GM19438 (cell line): ENCODE data around the gene MRPS26.
"Not testable (repeated sequence)": the region's sequence is repeated elsewhere in the genome, so short reads cannot be mapped to it uniquely, and the experiment has no call there.

ENCODE experiments used
- ATAC-seq: cut with Tn5 transposase; IDR thresholded peaks from one replicate; pipeline ENCODE4 v1.9.1; 2021; ENCODE audit warnings: low read depth; ENCODE audit not compliant: unreplicated experiment

The MRPS26 gene

DNA sequence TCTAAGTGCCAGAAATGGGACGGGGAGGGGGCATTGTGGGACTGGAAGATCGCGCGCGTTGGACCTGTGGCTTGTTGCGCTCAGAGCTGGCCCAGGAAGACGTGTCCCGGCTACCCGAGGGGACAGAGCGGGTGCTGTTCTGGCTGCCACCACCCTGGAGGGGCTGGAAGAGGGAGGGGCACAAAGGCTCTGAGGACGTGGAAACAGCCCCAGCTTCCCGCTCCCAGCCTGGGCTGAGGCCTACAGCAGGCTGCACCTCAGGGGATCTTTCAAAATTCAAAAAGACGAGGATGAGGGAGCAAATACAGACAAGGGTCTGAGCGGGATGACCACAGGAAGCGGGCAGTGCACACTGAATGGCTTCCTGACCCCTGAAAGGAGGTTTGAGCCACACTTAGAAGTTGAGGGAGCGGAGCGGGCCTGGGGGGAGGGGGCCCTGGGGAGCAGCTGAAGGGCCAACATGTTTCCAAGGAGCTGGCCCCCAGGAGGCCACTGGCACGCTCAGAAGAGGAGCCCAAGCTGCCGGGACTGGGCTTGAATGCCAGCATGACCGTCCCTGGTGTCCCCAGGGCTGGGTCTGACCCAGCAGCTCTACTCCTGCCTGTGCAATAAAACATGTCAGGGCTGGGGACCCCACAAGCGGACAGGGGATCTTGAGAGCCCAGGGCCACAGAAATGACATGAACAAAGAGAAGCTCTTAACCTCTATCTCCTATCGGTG lies 26.8 kb downstream of the MRPS26 start:
- no peak for ATAC-seq

DNA sequence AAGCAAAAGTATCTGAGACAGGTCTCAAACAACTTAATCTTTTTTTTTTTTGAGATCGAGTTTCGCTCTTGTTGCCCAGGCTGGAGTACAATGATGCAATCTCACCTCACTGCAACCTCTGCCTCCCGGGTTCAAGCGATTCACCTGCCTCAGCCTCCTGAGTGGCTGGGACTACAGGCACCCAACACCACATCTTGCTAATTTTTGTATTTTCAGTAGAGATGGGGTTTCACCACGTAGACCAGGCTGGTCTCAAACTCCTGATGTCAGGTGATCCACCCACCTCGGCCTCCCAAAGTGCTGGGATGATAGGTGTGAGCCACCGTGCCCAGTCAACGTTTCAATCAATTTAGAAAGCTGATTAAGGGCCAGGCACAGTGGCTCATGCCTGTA lies 27.4 kb downstream of the MRPS26 start:
- not testable (repeated sequence) for ATAC-seq

DNA sequence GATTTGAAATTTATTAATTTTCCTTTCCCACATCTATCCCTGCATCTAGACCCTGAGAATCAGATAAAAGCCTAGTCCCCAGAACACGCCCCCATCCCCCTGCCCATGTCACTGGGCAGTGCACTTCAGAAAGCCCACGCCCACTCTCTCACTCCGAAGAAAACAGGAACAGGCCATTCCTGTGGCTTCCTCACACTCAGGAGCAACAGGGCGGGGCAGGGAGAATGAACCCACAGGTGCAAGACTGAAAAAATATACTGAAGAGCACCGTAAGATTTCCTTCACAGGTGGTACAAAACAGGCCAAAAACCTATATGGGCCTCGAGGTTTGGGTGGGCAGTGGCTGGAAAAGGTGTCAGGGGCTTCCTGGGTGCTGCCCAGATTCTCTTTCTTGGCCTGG lies 29.0 kb downstream of the MRPS26 start:
- no peak for ATAC-seq

DNA sequence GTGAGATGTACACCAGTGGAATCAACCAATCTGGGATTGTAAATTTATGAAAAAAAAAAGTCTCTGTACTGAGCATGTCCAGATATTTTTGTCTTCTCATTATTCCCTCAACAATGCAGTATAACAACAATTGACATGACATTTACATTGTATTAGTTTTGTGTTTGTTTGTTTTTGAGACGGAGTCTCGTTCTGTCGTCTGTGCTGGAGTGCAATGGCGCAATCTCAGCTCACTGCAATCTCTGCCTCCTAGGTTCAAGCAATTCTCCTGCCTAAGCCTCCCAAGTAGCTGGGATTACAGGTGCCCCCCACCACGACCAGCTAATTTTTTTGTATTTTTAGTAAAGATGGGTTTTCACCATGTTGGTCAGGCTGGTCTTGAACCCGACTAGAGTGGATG lies 29.5 kb downstream of the MRPS26 start:
- not testable (repeated sequence) for ATAC-seq

DNA sequence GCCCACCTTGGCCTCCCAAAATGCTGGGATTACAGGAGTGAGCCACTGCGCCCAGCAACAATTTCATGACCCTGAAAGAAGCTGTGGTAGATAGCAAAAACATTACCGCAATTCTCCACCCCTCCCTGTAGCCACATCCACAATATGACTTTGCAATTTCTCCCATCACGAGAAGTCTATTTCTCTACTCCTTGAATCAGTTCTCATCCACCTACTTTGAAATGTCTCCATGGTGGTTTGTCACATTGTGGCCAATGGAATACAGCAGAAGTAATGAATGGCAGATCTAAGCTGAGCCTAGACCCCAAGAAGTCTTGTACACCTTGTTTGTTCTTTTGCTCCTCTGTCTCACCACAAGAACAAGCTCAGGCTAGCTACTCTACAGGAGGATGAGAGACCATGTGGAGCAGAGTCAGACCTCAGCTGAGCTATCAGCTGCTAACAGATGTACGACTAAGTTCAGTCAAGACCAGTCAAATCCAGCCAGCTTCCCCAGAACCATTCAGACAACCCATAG lies 31.8 kb downstream of the MRPS26 start:
- ATAC-seq, result no peak

DNA sequence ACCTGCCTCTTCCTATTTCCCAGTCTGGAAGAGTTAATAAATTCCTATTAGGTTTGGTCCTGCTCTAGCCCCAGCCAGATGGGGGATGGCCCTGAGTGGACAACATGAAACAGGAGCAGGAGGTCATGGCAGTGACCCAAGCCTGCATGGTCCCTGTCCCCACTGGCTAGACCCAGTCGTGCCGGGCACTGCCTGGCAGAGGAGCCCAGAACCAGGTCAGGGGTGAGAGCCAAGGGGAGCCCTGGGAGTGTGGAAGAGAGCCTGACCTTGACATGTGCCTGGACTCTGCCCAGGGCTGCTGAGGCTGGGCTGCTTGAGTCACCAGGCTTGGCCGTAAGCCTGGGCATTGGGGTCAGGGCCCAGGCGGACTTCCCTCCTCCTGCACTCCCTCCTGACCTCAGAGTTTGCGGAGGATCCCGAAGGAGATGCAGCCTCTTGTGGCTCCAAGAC lies 35.1 kb downstream of the MRPS26 start:
- no peak for ATAC-seq

DNA sequence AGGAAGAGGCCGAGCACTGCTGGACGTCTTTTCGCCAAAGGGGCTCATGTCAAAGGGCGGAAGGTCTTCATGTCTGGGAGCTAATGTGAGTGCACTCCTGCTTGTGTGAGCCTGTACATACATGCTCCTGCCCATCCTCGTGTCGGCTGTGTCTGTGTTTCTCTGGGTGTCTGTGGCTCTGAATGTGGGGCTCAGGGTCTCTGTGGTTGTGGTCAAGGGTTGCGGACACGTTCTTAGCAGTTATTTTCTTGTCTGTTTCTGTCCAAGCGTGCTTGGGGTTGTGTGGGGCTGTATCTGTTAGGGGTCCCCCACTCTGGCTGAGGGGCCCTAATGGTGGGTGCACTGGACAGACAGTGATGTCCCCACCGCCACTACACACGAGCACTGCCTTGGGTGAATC lies 35.8 kb downstream of the MRPS26 start:
- no peak for ATAC-seq

DNA sequence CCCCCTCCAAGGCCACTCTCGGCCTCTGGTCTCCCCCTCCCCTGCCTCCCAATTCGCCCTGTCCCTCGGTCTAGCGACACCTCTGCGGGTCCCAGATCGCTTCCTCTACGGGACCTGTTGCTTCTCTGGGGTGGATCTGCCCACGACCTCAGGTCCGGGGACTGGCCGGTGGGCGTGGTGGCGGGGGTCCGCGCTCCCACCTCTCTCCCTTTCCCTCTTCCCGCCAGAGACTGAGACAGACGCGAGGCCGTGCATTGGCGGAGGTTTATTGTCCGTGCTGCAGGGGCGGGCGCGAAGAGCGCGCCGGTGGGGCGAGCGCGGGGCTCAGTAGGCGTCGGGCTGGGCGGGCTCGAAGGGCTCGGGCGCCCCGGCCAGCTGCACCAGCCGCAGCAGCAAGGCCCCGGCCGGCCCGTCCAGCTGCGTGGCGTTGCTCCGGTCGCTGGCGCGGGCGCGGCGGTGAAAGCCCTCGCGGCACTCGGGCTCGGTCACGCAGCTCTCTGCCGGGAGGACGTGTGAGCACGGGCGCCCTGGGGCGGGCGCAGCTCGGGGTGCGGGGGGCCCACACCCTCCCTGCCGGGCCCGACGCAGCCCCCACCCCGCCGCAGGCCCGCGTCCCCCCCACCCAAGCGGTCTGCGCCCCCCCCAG lies 36.6 kb downstream of the MRPS26 start:
- no peak for ATAC-seq

DNA sequence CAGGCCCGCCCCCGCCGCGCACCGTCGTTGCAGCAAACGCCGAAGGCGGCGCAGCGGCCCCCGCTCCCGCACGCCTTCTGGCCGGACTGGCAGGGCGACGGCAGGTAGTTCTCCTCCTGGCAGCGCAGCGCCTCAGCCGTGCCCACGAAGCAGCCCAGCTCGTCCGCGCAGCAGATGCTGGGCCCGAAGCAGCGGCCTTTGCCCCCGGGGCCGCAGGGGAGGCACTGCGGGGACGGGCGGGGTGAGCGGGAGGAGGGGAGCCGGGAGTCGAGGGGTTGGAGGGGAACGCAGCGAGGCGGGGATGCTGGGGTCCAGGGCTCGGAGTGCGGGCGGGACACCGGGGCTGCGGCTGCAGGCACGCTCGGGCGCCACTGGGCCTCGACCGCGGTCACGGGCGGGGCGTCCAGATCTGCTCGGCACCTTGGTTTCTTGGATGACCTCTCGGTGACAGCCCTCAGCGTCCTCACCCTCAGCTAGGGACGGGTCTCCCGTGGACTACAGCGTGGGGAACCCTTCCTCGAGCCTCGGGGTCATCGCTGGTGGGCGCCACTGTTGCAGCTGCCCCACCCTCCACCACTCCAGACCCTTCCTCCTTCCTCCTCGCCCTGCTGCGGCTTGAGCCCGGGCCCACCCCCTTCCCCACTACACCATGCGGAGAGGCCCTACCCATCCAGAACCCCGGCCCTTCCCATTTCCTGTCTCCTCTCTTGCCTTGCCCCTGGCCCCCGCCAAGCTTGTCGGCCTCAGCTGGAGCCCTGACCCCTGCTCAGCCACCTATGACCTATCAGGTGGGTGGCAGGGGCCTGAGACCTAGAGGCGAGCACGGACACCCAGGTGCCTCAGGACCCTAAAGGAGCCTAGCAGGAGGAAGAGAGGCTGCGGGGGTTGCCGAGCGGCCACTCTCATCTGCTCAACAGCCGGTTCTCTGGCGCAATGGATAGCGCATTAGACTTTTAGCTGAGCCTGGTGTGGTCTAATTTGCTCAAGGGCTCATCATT lies 37.4 kb downstream of the MRPS26 start:
- no peak for ATAC-seq

DNA sequence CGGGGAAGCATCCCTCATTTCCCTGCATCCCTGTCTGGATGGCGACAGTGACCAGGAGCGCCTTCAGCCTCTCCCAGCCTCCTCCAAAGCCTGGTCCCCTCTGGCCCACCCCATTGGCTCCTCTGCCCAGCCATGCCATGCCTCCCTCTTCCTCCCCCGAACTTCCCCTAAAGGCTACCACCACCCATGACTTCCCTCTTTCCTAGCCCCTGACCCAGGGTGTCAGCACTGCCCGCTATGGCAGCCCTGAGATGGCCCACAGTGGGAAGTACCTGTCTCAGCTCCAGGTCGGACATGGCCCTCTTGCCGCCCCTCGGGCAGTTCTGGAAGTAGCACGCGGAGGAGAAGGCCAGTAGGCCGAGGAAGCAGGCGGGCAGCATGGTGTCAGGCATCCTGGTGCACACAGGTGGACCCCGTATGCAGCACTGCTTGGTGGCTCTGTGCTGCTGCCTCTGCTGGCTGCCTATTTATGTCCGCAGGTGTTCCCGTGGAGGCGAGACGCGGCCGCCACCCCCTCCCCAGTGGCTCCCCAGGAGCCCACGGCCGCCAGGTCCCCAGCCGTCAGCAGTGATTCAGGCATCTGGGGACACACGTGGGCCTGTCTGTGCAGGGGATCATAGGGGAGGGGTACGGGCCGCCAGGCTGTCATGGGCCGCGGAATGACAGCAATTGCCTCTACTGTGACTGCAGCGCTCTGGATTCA lies 38.6 kb downstream of the MRPS26 start, which contains the start of gene AVP:
TSS of gene AVP (minus strand) at position 442 of the 703 bp plus-strand sequence. CDS start at position 392, 50 bp downstream.
- no peak for ATAC-seq

DNA sequence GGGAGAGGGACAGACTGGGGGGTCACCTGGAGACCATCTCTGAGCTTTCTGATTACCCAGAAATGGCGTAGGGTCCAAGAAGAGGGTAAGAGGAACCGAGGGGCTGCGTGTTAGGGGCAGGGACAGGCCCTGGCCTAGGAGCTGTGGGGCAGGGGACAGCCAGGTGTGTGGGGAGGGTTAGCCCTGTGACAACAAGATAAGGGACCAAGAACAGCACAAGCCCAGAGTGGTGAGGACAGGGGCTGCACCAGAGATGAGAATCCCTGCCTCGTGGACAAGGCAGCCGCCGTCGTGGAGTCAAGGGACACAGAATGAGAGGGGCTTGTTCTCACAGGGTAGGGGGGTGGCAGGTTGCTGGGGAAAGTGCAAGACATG lies 39.1 kb downstream of the MRPS26 start:
- ATAC-seq, result no peak

DNA sequence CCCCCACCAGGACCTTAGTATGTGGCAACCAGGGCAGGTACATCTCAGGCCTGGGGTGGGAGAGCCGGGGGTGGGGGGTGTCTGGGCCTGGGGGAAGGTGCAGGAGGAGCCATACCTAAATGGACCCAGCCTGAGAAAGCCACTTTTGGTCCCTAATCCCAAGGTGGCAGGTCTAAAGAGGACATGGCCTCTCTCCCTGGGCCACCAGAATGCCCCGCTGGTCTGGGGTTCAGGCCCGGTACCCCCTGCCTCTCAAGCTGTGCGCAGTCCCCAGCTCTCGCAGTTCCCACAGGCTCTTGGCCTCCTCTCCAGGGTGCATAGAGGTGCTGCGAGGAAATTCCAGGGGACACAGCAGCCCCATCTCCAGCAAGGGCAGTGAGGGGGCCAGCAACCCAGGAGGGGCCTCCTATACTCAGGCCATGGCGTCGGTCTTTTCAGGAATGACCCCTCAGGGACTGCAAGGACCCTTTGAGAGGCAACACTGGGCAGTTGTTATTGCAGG lies 39.8 kb downstream of the MRPS26 start:
- no peak for ATAC-seq

DNA sequence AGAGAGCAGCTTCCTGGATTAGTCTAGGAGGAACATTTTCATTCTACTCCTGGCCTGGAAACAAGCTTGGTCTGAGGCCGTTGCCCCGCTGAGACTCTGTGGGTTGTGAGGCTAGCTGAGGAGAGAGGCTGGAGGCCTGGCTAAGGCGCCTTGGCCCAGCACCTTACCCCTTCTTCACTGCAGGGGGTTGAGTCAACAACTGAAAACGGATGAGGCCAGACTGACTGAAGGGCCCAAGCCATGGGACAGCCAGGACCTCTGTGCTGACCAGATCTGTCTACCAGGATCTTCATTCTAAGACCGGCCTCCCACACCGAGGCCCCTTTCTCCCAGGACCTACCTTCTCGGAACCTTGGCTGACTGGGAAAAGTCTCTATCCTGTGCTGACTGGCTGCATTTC lies 42.2 kb downstream of the MRPS26 start:
- no peak for ATAC-seq

DNA sequence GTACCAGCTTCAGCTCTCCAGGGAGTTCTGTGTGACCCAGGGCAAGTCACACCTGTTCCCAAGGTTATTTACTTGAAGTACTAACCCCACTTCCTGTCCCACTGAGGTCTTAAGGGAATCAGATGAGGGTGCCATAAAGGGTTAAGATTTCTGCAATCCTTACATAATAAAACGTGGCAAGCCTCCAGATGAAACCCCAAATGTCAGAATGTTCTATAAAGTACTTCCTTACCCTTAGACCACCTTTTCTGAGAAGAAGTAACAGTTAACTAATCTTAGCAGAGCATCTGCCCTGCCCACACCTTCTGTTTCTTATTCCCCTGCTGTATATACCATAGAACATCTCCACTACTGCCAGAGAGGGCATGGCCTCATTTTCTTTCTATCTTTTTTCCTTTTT lies 44.7 kb downstream of the MRPS26 start:
- ATAC-seq, result no peak

DNA sequence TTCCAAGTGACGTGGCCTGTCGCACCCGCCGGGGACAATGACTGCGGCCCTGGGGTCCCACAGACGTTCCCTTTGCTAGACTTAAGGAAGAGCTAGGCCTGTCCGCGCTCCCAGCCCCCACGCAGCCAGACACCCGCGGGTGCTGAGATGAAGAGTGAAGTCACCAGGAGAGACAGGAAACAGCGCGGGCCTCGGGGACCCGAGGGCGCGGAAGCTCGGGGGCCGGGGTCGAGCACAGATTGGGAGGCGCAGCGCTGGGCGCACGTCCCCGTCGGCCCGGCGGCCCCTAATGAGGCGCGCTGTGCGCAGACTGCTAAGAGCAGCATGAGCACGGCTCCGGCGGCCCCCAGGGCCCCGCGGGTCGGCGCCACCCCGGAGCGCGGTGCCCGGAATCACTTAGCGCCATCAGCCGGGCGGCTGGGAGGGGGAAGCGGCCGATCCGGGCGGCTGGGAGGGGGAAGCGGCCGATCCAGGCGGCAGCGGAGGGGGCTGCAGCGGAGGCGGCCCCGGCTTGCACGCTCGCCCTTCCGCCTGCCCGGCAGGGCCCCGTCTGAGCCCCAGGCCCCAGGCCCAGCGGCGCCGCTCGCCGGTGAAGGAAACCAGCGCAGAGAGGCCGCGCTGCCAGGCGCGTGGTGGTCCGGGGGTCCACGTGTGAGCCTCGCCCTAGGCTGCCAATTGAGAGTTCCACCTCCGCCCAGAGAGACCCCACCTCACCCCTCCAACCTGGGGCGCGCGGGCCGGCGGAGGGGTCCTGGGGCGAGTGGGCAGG lies 46.9 kb downstream of the MRPS26 start:
- ATAC-seq, result no peak

DNA sequence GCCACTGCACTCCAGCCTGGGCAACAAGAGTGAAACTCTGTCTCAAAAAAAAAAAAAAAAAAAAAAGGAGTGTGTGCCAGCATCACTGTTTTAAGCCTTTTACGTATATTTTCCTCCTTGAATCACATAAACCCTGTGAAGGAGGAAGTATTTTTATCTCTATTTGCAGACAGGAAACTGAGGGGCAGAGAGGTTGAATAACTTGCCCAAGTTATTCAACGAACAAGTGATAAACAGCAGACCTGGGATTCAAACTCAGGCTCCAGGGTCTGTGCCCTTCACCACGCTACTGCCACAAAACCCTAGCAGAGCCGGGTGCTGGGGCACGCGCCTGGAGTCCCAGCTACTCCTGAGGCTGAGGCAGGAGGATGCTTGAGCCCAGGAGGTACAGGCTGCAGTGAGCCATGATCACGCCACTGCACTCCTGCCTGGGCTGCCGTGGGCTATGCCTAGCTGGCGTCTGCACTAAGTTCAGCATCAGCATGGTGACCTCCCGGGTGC lies 48.1 kb downstream of the MRPS26 start:
- ATAC-seq, result no peak

DNA sequence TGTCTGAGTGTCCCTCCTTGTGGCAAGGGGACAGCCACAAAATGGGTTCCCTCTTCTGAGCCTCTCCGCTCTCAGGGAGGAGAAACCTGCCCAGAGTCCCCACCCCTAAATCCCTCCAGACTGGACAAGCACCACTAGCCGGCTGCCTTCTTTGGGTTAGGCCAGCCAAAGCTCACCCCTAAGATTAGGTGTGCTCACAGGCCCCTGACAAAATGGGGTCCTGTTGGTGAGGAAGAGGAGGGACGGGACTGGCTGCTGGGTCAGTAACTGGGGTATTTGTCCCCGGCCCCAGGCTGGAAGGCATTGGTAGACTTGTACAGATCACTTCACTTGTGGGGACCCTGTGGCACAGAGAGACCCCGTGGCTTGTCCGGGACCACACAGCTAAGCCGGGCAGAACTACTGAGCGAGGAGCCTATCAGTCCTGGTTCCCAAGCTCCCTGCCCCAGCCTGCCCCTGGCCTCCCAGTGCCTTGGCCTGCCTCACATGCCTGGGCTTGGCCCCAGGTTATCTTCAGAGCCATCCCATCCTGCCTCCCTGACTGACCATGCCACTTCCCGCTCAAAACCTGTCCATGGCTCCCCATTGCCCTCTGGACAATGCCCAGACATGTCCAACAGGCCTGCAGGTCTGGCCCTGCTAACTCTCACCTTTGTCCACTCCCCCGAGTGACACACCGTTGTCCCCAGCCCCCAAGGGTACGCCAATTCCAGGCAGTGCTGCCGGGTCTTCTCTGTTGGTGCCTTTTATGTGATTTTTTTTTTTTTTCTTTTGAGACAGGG lies 49.2 kb downstream of the MRPS26 start:
- ATAC-seq, result no peak
